Measurements from ENCODE around the gene VTCN1. TPM values are rescaled to one million over a fixed set of nuclear protein-coding genes. Genes with fewer than 3 reads are reported as not detected.

VTCN1 gene
- total and polyA plus RNA-seq, 2 of the 13 experiments (the other 11 are each of a cell fraction or from before 2014, with no cell fraction given) = not detected

DNA sequence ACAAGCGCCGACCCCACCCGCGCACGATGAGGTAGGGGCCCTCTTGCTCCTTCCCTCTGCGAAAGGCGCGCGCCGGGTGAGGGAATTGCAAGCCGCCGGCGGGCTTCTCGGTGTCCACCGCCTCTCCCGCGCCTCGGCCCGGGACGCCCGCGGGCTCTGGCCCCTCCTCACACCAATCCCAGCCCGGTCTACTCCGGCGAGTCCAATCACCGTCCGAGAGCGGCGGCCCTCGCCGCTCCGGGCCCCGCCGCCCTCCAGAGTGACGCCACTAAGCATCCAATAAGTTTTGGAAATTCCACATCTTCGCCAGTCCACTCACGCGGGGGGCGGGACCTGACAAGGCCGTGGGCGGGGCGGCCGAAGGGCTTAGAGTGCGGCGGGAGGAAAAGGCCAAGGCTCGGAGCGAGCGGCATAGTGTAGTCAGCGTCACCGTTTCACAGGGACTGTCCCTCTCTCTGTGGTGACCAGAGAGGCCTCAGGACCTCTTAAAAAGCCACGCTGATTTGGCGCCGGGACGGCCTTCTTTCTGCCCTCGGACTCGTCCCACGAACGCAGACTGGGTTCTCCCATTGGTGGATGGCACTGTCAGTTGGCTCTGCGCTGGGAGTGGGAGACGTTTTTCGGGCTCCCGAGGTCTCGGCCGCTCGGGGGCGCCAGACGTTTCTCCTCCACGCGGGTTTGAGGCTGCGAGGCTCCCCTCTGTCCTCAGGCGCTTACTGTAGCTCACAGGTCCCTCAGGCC, 89.0 kb downstream of the VTCN1 start, which contains the start of gene TRIM45 (continued):
- TF ChIP-seq, protein P1, sequence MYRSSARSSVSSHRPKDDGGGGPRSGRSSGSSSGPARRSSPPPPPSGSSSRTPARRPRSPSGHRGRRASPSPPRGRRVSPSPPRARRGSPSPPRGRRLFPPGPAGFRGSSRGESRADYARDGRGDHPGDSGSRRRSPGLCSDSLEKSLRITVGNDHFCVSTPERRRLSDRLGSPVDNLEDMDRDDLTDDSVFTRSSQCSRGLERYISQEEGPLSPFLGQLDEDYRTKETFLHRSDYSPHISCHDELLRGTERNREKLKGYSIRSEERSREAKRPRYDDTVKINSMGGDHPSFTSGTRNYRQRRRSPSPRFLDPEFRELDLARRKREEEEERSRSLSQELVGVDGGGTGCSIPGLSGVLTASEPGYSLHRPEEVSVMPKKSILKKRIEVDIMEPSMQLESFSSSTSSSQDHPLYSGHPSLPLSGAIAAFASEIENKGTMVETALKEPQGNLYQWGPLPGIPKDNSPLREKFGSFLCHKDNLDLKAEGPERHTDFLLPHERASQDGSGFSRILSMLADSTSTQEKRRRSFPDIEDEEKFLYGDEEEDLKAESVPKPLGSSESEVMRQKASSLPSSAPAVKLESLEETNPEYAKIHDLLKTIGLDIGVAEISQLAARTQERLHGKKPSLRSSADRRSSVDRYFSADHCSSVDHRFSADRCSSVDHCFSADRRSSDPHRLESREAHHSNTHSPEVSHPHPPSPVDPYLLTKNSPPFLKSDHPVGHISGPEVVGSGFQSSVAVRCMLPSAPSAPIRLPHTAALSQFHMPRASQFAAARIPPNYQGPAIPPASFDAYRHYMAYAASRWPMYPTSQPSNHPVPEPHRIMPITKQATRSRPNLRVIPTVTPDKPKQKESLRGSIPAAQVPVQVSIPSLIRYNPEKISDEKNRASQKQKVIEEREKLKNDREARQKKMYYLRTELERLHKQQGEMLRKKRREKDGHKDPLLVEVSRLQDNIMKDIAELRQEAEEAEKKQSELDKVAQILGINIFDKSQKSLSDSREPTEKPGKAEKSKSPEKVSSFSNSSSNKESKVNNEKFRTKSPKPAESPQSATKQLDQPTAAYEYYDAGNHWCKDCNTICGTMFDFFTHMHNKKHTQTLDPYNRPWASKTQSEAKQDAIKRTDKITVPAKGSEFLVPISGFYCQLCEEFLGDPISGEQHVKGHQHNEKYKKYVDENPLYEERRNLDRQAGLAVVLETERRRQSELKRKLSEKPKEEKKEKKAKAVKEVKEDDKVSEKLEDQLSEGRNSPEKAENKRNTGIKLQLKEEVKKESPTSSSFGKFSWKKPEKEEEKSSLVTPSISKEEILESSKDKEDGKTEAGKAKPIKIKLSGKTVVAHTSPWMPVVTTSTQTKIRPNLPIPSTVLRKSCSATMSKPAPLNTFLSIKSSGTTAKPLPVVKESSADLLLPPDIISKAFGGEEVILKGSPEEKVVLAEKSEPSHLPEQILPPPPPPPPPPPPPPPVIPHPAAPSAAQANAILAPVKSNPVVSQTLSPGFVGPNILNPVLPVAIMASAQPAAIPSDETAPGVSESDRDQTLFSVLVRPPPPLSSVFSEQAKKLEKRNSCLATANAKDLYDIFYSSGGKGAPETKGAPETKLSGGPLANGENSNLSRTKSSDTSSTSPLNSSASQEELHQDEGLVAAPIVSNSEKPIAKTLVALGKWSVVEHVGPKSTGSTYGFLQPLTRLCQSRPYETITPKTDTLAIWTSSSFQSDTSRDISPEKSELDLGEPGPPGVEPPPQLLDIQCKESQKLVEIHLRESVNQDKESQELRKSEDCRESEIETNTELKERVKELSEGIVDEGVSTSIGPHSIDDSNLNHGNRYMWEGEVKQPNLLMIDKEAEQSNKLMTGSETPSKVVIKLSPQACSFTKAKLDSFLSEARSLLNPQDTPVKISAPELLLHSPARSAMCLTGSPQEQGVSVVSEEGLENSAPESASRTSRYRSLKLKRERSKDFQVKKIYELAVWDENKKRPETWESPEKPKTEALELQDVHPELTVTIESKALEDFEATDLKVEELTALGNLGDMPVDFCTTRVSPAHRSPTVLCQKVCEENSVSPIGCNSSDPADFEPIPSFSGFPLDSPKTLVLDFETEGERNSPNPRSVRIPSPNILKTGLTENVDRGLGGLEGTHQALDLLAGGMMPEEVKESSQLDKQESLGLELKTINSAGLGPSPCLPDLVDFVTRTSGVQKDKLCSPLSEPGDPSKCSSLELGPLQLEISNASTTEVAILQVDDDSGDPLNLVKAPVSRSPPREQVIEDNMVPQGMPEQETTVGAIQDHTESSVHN (CRISPR knock-in tag; IDR thresholded peaks at IDR 0.05) = no peak
- TF ChIP-seq ZNF619 (CRISPR knock-in tag; IDR thresholded peaks at IDR 0.05) = no peak
- TF ChIP-seq SRF (IDR thresholded peaks at IDR 0.05; ENCODE audit: low read depth, low read length) = no peak
- no peak for TF ChIP-seq TCF12 (IDR thresholded peaks at IDR 0.05)
- no peak for TF ChIP-seq TCF12 (CRISPR knock-in tag; IDR thresholded peaks at IDR 0.05)
- TF ChIP-seq, protein P2, sequence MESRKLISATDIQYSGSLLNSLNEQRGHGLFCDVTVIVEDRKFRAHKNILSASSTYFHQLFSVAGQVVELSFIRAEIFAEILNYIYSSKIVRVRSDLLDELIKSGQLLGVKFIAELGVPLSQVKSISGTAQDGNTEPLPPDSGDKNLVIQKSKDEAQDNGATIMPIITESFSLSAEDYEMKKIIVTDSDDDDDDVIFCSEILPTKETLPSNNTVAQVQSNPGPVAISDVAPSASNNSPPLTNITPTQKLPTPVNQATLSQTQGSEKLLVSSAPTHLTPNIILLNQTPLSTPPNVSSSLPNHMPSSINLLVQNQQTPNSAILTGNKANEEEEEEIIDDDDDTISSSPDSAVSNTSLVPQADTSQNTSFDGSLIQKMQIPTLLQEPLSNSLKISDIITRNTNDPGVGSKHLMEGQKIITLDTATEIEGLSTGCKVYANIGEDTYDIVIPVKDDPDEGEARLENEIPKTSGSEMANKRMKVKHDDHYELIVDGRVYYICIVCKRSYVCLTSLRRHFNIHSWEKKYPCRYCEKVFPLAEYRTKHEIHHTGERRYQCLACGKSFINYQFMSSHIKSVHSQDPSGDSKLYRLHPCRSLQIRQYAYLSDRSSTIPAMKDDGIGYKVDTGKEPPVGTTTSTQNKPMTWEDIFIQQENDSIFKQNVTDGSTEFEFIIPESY (CRISPR knock-in tag; IDR thresholded peaks at IDR 0.05) = no peak
- no peak for TF ChIP-seq ARNT (IDR thresholded peaks at IDR 0.05)
- no peak for TF ChIP-seq ZNF616 (CRISPR knock-in tag; IDR thresholded peaks at IDR 0.05; ENCODE audit: low read depth)
- TF ChIP-seq TBP (CRISPR knock-in tag; IDR thresholded peaks at IDR 0.05) = no peak
- peak; percentile 62; the same call in 1 of the 2 replicates for TF ChIP-seq YEATS4 (CRISPR knock-in tag; IDR thresholded peaks at IDR 0.05; ENCODE audit: borderline replicate concordance)
- TF ChIP-seq, protein P3, sequence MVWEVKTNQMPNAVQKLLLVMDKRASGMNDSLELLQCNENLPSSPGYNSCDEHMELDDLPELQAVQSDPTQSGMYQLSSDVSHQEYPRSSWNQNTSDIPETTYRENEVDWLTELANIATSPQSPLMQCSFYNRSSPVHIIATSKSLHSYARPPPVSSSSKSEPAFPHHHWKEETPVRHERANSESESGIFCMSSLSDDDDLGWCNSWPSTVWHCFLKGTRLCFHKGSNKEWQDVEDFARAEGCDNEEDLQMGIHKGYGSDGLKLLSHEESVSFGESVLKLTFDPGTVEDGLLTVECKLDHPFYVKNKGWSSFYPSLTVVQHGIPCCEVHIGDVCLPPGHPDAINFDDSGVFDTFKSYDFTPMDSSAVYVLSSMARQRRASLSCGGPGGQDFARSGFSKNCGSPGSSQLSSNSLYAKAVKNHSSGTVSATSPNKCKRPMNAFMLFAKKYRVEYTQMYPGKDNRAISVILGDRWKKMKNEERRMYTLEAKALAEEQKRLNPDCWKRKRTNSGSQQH (CRISPR knock-in tag; IDR thresholded peaks at IDR 0.05; ENCODE audit: low read depth) = no peak
- TF ChIP-seq LCORL (IDR thresholded peaks at IDR 0.05) = no peak
- TF ChIP-seq LCORL (CRISPR knock-in tag; IDR thresholded peaks at IDR 0.05) = no peak
- no peak for TF ChIP-seq HMG20A (CRISPR knock-in tag; IDR thresholded peaks at IDR 0.05; ENCODE audit: borderline replicate concordance)

Measured in HepG2 (cell line).